LNCAP (cell line): ENCODE data around the gene SULF2.

Experiments used
- CTCF ChIP-seq: fragments of 450-650 bp; IDR thresholded peaks from 2 replicates; pipeline ENCODE4 v1.5.1; 2017; ENCODE audit warnings: mild to moderate bottlenecking

The SULF2 gene

GRCh38 chr20:47789081-47789763 is 3.9 kb upstream of the SULF2 start:
- no peak for TF ChIP-seq CTCF

GRCh38 chr20:47788741-47789080 is 3.4 kb upstream of the SULF2 start:
- TF ChIP-seq CTCF, result no peak

GRCh38 chr20:47786765-47787107 is 1.5 kb upstream of the SULF2 start:
- no peak for TF ChIP-seq CTCF

DNA sequence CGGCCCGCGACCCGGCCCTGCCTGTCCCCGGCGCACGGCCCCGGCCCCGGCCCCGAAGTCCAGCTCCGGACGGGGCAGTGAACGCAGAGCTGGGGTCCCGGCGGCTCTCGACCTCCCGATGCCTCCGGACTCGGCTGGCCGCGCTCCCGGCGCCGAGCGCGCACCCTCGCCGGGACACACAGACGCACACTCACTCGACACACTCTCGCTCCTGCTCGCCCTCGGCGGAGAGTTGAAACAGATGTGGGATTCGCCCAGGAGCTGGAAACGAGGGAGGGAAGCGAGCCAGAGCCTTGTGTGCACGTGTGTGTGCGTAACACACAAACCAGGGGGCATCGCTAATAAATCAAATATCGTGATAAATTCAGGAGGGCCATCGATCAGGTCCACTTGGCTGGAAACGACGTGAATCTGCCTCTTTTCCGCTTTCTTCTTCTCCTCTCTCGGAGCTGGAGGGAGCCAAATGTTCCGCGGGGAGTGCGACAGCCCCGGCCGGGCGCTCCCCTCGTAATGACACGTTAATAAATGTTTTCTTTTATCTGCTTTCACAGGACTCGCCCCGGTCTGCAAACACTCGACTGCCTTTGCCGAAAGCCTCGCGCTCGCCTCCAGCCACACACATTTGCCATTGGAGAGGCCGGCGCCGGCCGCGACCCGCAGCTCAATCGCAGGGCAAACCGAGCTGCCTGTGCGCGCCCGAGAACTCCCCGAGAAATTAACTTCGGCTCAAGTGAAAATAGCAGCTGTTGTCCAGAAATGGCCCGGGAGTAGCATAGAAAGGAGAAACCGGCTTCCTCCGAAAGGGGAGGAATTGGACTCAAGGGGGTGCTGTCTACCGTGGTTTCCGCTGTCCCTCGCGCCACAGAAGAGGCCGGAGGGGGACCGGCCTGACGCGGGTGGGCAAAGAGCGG is 828 bp upstream of the SULF2 start:
- TF ChIP-seq CTCF, result peak; percentile 56

- no peak for TF ChIP-seq CTCF
Measured at GRCh38 chr20:47784599-47785310, 526 bp downstream of the SULF2 start.

GRCh38 chr20:47783828-47784598 is 1.3 kb downstream of the SULF2 start:
- TF ChIP-seq CTCF, result no peak

GRCh38 chr20:47782920-47783552 is 2.2 kb downstream of the SULF2 start:
- TF ChIP-seq CTCF, result no peak
